Skin epidermis (tissue), 12 donors: ENCODE measurements around the gene ADAM10.

Experiments used
- H3K27ac ChIP-seq, 21 experiments: fragments of 200-600 bp; sonication (generic) in 11 of 21; one replicate each; pipeline ENCODE4 v1.5.0; 2020; ENCODE audit warnings: mild to moderate bottlenecking in 3 of 21, inconsistent platforms in 2 of 21, moderate library complexity in 2 of 21
- H3K4me3 ChIP-seq, 7 experiments: fragments of 200-600 bp; sonication (generic) in 2 of 7; one replicate each; pipeline ENCODE4 v1.5.0; 2020; ENCODE audit warnings: inconsistent platforms in 2 of 7, mild to moderate bottlenecking in 2 of 7, moderate library complexity in 1 of 7

The ADAM10 gene

DNA sequence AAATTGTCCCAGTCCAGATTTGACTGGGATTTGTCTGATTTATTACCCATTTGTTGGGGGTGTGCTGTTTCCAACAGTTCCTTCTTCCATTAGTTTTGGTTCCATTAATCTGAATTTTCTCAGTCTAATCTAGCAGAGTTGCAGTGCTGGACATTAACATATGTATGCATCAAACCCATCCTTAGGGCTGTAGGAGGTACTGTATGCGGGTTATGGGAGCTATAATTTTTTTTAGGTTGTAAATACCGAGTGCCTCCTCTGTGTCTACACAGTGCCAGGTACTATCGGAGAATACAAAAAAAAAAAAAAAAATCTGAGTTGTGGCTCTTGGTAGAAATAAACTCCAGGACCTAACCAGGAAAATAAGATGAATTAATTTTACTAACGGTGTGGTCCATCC, 183.9 kb downstream of the ADAM10 start:
- H3K27ac ChIP-seq, result no peak overlapping the region

DNA sequence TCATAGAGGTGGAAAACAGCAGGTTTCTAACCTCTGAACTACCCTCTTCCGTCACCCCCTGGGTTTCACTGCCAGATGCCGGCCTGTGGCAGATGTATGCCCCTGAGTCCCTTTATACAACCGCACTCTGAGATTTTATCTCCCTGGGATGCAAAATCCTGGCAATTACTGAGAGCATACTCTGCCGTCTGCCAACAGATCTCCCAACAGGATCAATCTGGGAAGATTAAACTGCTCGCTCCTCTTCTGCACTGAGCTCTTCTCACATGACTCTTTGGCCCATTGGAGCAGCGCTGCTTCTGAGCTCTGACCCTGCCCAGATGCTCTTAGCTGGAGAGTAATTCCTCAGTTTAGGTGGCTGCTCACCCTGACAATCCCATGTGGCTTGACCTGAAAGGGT, 184.5 kb downstream of the ADAM10 start:
- H3K4me3 ChIP-seq, result no peak overlapping the region

More for the DNA sequence above, 183.9 kb downstream of the ADAM10 start:
- no peak overlapping the region for H3K4me3 ChIP-seq

DNA sequence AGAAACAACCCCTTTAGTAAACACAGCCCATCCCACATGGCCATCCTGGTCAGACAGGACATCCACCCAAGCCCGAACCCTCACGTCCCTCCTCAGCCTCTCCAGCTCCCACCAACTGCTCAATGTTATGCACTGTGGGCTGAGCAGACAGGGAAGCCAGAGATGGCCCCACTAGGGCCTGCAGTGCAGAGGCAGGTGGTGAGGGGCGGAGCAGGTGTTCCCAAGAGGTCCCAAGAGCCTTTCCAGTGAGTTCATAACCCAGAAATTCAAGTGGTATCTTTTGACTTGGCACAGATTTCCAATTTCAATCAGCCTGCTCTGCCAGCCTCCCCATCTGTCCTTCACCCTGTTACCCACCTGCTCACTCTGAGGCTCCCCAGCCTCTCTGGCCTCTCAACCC, 187.4 kb downstream of the ADAM10 start:
- Histone ChIP-seq H3K27ac (no peak overlapping the region), H3K4me3 (no peak overlapping the region)

More for the DNA sequence above, 184.5 kb downstream of the ADAM10 start:
- H3K27ac ChIP-seq, result no peak overlapping the region

DNA sequence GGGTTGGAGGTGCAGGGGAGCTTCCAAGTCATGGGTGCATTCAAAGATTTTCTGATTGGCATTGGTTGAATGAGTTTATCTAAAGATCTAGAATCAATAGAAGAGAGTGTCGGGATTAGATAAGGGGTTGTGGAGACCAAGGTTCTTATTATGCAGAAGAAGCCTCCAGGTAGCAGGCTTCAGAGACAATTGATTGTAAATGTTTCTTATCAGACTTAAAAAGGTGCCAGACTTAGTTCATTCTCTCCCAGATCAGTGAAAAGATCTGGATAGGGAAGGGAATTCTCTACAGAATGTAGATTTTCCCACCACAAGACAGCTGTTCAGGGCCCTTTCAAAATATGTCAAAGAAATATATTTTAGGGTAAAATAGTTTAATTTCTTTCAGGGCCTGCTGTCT, 188.2 kb downstream of the ADAM10 start:
- no peak overlapping the region for H3K4me3 ChIP-seq

DNA sequence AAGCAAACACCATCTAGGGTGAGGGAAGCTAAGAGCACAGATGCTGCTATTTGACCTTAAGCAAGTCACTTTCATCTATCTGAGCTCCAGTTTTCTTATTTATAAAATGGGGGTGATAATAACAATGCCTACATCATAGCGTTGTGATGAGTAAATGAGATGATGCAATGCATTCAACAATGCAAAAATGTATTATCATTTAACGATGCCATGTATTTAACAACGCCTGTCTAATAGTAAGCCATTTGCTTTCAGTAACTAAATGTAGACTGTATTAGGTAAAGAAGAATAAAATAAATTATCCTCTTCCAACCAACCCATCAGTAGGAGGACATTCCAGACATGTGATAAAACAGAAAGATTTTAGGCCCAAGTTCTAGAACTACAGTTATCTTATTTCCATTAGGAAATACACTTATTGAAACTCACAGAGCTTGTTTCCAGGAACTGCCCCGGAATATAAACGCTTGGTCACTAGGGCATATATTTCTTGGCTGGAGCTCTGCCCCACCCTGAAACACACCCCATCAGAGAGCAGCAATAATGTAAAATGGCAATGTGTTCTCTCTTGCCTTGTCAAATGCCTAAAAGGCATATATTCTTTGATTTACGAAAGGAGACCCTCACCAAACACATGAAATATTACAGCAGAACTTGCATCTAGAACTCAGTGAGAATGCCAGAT, 189.5 kb downstream of the ADAM10 start:
- H3K27ac ChIP-seq, result no peak overlapping the region

More for the DNA sequence above, 188.2 kb downstream of the ADAM10 start:
- no peak overlapping the region for H3K27ac ChIP-seq

DNA sequence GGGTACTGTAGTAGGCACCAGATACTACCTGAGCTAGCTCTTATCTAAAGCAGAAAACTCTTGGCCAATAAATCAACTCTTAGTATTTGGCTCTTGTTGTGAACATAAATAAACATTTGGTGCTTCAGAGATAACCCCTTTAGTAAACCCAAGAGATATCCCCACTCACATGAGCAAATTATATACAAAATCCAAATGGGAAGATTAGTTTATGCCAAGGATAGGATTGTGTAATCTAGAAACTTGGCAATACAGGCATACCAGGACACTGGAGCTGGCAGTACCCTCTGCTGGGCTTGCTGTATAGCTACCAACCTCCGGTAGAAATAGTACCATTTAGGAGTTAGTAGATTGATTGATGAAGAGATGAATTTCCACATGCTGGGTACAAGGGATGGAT, 190.7 kb downstream of the ADAM10 start:
- no peak overlapping the region for H3K4me3 ChIP-seq
- no peak overlapping the region for H3K27ac ChIP-seq

More for the DNA sequence above, 189.5 kb downstream of the ADAM10 start:
- no peak overlapping the region for H3K4me3 ChIP-seq

DNA sequence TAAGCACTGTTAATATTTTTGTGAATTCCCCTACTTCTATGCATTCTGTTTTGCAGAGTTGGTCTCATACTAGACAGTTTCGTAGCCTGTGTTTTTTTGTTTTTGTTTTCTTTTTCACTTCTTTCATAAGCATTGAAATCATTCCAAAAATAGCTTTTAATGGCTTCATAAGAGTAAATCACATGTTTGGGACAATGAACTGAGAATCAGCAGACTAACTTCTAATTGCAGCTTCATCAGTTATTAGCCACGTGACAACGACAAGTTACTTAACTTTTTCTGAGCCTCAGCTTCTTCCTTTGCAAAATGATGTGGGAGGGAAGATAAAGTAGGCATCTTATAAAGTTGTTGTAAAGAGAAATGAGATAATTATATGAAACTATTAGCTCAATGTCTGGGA, 193.0 kb downstream of the ADAM10 start:
- H3K27ac ChIP-seq, result peak overlapping the region in 2 of 21 experiments; percentile 5 to 18

DNA sequence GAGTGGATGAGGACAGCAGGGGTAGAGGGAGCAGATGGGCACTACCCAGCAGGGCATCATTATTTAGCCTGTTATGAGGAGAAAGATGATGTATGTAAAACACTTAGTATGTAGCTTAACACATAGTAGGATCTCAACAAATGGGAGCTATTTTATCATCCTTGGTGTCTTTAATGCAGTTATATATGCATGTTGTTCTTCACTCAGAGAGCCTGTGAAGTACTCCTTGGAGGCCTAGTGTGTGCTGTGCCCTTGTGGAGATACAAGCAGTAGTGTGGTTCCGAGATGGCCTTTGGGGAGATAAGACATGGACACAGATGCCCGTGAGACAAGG, 193.5 kb downstream of the ADAM10 start:
- Histone ChIP-seq H3K4me3 (no peak overlapping the region), H3K27ac (peak overlapping the region in 2 of 21 experiments; percentile 5 to 18)

More for the DNA sequence above, 193.0 kb downstream of the ADAM10 start:
- H3K4me3 ChIP-seq, result no peak overlapping the region

DNA sequence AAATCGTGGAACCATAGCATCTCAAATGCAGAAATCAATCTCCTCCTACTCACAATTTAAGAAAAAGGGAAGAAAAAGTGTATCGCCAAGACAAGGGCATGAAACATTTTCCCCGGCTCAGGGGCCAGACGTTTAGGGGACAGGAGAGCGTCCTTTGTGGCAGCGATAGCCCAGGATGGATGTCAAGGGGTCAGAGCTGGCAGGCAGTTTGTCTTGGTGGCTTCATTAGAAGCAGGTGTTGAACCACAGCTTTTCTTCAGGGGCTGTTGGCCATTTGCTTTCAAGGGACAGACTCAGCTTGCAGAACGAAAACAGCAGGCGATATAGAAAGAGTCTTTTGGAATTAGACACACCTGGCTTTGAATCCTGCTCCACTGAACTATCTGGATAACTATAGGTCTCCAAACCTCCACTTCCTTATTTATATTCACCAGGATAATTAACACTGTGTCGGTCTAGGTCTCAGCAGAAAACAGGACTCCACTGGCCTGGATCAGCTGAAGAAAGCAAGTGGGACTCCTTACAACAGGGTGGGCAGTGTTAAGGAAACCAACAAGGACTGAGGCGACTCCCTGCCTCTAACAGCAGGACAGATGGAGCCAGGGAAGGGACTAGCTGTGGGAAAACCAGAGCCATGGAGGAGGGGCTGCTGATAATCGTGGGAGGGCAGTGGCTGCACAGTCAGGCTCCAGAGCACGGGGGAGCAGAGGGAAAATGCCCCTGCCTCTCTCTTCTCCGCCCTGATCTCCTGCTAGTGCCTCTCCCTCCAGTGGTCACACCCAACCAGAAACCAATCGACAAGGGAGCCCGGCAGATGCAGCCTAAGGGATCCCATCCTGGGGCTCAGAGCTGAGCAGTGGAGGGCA, 194.1 kb downstream of the ADAM10 start:
- Histone ChIP-seq H3K27ac (peak overlapping the region in 1 of 21 experiments; percentile 24), H3K4me3 (no peak overlapping the region)

DNA sequence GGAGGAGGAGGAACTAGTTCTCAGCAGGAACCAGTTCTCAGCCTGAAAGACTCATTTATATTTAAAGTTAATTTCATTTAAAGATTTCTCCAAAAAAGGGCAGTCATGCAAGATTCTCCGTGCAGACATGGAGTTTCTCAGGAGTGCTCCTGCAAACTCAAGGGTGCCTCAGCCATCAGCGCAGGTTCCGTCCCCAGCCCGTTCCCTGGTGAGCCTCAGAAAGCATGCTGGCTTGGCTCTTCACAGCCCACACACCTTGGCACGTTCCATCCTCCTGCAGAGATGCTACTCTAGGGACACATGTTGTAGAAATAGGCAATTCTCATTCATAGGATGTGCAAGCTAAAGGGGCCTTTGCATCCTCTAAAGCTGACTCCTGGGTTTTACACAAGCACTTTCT, 194.7 kb downstream of the ADAM10 start:
- Histone ChIP-seq H3K27ac (no peak overlapping the region), H3K4me3 (no peak overlapping the region)

DNA sequence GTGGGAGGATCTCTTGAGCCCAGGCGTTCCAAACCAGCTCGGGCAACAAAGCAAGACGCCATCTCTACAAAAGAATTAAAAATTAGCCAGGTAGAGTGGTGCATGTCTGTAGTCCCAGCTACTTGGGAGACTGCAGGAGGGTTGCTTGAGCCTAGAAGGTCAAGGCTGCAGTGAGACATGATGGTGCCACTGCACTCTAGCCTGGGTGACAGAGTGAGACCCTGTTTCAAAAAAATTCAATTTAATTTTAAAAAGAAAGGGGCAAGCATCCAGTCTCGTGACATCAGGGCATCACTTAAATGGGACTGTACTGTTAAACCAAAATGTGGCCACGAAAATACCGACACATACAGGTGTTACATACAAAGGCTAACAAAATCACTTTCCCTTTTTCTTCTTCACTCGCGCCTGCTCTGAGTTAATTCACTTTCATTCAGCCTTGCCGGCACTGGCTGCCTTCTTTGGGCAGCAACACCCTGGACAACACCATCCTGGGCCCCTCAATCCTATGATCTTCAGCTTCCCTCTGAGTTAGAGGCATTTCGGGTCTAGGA, 196.1 kb downstream of the ADAM10 start:
- Histone ChIP-seq H3K27ac (no peak overlapping the region), H3K4me3 (no peak overlapping the region)

DNA sequence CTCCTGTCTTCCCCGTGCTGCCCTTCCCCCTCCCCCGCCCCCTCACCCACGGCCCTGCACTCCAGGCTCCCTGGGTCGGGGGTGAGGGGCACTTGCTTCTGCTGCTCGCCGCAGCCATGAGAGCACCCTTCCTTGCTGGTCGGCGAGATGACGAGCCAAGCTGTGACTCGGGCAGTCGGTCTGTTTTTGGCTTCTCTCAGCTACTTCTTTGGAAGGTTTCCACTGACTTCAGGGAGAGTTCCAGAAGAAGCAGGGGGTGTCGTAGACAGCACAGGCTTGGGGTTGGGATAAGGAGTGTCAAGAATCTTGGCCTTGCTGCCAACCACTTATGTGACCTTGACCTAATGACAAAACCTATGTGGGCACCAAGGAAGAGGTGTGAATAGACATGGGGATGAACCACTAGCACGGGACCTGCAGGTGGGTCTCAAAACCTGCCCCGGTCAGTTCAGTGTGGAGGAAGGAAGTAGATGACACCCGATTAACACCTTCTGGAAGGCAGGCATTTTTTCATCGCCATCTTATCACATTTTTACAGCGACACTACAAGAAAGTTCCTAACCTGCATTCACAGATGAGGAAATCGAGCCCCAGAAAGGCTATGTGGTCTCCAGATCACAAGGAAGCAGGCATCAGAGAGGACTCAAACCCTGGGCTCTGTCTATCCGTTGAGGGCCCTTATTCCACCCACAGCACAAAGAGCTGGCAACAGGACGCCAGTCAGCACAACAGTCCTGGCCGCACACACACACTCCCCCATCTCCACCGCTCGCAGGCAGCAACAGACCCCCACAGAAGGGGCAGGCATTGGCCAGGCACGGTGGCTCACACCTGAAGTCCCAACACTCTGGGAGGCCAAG, 196.8 kb downstream of the ADAM10 start:
- H3K27ac ChIP-seq, result peak overlapping the region in 16 of 21 experiments; percentile 14 to 85 (median 62)
- H3K4me3 ChIP-seq, result peak overlapping the region in 1 of 7 experiments; percentile 7

DNA sequence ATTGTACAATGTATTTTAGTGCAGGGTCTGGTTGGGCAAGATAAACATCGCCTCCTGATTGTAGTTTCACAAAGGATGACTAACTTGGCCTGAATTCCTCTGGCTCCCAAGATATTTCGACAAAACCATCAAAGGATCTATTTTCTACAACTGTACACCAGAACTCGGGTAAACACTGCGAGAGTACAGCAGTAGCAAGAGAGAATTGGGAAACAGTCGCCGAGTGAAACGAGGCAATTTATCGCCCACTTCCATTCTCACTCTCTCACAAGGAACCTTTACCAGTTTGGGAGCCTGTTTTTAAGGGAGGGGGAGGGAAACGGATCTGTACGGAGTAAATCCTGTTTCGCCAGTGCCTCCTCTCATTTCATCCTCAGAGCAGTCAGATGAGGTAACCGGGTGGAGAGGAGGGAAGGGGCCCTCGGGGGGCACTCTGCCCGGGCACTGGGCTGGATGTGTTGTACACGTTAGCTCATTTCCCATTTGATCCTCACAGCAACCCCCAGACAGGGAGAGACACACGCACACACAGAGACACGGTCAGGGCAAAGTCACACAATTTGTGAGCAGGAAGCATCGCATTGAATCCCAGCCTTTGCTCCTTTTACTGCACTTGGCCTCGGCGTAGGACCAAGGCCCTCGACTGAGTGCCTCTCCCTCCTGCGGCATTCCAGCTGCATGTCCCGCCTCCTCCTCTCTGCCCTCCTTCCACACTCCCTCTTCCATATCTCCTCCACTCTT, 197.6 kb downstream of the ADAM10 start:
- H3K4me3 ChIP-seq, result peak overlapping the region in 1 of 7 experiments; percentile 7
- H3K27ac ChIP-seq, result peak overlapping the region in 19 of 21 experiments; percentile 14 to 85 (median 55)

DNA sequence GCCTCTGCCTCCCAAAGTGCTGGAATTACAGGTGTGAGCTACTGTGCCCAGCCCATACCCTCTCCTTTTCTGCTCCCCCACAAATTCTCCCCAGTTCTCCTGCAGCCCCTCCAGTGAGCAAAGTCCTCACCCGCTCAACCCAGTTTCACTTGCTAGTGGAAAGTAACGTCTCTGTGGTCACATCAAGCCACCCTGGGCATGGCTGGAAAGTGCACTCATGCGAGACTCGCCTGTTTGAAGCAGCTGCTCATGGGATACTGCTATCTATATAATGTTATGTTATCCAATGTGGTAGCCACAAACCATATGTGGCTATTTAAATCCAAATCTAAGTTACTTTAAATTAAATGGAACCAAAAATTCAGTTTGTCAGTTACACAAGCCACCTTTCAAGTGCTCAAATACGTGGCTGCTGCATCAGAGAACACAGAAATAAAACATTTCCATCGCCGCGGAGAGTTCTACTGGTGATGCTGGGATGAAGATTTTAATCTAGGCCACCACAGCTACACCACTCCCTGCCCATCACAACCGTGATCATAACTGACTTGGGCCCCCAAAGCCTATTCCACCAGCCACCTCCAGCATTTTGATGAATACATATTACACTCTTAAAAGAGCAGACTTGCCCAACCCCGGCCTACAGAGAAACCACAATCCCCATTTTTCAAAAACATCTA, 198.3 kb downstream of the ADAM10 start:
- H3K27ac ChIP-seq, result peak overlapping the region in 13 of 21 experiments; percentile 2 to 85 (median 57)
- no peak overlapping the region for H3K4me3 ChIP-seq

DNA sequence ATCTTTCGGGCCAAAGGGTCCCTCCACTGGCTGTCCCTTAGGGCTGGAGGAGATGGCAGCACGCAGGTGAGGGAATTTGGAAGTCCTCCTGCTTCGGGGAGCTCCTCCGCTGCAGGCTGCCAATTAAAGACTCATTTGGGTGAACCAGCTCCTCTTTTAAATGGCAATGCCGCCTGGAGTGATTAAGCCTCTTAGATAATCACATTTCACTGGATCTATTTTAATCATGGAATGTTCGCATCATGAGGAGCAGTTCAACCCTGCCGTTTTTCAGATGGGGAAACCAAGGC, 199.8 kb downstream of the ADAM10 start:
- Histone ChIP-seq H3K27ac (peak overlapping the region in 2 of 21 experiments; percentile 17 to 22), H3K4me3 (no peak overlapping the region)

DNA sequence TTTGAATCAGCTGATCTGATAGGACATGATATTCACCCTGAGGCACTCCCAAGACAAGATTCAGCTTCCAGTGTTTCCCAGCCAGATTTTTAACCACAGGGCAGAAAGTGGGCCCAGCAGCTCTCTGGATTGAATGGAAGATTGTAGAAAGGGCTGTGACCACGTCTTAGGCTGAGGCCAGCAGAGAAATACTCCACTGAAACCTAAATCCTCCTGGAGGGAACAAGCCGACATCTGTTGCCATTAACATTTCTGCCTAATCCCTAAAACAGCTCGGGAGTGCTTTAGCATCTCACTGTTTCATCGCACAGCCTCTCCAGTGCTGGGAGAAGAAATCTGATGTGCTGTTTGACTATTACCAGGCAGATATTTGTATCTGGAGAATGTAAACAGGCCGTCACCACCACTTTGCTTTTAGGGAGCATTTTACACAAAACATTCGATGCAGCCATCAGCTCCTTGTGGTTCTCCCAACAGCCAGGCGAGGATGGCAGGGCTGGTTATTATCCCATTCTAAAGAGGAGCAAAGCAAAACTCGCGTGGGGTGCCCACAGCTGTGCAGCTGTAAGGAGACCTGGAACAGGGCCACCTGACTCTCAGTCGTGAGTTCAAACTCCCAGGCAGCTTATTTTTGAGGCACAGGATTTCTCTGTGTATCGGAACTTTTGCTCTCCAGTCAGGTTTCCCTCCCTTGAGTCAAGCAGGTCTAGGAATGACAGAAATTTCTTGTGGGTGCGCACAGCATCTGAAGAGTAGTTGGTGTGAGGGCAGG, 200.3 kb downstream of the ADAM10 start:
- Histone ChIP-seq H3K4me3 (no peak overlapping the region), H3K27ac (peak overlapping the region in 2 of 21 experiments; percentile 22)

DNA sequence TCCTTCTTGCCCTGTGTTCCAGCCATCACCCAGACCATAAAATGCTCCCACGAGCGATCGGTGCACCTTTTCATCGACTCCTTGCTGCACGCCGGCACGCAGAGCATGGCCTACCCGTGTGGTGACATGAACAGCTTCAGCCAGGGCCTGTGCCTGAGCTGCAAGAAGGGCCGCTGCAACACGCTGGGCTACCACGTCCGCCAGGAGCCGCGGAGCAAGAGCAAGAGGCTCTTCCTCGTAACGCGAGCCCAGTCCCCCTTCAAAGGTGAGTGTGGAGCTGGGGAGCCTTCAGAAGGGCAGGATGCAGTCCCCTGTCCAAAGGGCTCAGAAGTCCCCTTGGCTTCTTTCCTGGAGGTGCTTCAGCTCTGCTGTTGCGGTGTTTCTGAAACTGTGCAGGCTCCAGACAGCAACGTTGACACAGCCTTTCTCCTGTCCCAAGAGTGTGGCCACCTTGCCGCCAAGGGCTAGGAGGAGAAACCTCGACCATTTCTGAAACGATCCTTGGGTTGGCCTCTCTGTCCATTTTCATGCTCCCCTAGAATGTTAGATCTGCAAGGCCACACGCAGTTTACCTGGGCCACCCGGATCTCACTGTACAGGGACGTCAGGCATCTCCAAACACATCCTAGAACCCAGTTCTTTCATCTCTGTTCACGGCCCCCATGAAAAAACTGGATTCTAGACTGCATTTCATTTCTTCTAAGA, 201.0 kb downstream of the ADAM10 start:
- Histone ChIP-seq H3K4me3 (no peak overlapping the region), H3K27ac (no peak overlapping the region)
